HG03571 (cell line): Measurements from ENCODE around the gene ATP8A1.
A peak's percentile ranks its signal among the peaks of the same experiment; 100 is the strongest.
"Not testable (repeated sequence)": the region's sequence is repeated elsewhere in the genome, so short reads cannot be mapped to it uniquely, and the experiment has no call there.

Experiments used
- ATAC-seq: cut with Tn5 transposase; IDR thresholded peaks from one replicate; pipeline ENCODE4 v1.9.1; 2021; ENCODE audit not compliant: unreplicated experiment

ATP8A1 gene

DNA sequence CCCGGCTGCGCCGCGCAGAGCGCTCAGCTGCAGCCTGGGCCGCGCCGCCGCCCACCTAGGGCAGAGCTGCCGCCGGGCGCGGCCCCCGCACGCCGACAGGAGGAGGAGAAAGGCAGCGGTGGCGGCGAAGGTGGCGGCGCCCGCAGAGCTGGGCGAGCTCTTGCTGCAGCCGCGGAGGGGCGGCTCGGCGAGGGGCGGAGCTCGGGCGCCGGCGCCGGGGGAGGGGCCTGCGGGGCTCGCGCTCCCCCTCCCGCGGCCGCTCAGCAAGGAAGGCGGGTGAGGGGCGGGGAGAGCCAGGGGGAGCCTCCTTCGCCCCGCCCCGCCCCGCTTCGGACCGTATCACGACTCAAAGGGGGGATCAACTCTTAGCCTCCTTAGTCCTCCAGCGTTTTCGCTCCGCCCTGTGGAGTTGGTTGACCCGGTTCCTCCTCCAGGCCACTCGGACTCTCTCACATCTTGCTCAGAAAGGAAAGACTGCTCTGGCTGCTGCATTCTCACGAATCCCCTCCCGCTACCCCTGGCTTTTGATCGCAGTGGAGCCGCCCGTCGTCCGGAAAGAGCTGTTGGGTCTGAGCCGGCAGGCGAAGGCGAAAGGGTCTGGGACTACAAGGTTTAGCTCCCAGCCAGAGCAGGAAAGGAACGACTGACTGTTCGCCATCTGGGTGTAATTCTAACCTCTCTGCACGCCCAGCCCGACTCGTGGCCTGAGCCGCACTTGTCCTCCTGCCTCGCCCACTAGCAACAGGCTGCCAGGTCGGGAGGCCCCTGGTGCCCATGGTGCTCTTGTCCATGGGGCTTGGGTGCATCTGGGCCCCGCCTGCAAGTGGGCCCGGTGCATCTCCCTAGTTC lies at the start of gene ATP8A1:
TSS of gene ATP8A1 (minus strand) at position 162 of the 849 bp plus-strand sequence. CDS start 232 bp downstream, outside the sequence.
- ATAC-seq = peak; percentile 69

DNA sequence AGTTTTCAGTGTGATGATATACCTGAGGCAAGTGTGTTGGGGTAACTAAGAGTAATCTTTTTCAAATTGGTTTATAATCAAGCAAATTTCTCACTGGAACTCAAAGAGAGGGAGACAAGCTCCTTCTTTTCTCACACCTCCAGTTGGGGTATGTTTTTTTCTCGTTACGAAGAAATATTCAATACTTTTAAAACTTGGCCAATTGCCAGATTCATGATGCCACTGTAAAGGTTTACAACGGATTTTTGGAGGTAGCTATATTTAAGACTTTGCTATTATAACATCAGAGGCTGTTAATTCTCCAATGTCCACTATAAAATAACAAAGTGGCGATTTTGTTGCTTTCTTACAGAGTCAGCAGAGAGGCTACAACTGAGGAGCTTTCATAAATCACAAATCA lies 49.2 kb upstream of the ATP8A1 start:
- no peak for ATAC-seq

DNA sequence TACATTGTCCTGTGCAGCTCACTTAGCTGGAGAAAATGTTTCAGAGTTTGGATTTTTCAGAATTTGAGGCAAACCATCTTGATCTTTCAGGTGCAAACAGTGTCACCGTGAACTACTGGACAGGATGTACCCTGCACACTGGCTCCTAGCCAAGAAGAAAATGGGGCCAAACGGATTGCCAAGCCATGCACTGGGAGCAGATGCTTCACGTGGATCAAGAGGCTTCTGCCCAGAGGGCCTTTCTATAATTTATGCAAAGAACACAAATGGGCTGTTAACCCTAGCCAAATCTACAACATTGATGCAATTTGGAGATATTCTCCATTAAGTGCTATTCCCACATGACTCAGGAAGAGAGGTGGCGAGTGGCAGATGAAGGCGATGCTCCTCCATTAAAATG lies 46.9 kb upstream of the ATP8A1 start:
- ATAC-seq = no peak

DNA sequence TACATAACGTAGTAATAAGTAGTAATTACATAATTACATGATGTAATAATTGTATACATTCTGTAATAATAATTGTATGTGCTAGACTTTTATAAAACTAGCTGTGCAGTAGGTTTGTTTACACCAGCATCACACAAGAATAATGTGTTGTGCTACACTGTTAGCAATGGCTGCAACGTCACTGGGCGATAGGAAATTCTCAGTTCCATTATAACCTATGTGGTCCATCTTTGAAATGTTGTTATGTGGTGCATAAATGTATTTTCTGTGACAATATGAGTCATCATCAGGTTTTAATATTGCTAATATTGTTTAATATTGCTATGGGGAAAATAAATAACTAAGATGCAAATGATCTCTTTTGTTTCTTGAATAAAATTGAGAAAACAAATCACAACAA lies 46.0 kb upstream of the ATP8A1 start:
- no peak for ATAC-seq

DNA sequence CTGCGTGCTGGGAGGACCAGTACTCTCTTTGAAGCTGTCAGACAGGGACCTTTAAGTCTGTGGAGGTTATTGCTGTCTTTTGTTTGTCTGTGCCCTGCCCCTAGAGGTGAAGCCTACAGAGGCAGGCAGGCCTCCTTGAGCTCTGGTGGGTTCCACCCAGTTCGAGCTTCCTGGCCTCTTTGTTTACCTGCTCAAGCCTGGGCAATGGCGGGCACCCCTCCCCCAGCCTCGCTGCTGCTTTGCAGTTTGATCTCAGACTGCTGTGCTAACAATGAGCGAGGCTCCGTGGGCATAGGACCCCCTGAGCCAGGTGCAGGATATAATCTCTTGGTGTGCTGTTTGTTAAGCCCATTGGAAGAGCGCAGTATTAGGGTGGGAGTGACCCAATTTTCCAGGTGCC lies 44.9 kb upstream of the ATP8A1 start:
- ATAC-seq = not testable (repeated sequence)

DNA sequence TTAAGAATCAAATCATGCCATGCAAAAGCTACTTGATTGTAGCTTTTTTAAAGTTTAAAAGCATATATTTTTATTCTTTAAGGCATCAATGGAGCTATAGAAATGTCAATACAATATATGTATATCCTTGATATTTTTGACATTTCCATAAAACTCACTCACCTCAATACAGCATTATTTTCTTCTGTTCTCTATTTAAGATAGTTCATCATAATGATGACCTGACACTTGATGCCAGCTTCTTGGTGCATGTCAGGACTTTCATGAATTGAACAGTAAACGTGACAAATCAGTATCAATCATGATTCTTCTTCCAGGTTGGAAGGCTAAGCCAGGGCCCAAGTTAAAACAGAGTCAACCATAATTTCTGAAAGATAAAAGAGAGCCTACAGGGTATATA lies 33.6 kb upstream of the ATP8A1 start:
- no peak for ATAC-seq

DNA sequence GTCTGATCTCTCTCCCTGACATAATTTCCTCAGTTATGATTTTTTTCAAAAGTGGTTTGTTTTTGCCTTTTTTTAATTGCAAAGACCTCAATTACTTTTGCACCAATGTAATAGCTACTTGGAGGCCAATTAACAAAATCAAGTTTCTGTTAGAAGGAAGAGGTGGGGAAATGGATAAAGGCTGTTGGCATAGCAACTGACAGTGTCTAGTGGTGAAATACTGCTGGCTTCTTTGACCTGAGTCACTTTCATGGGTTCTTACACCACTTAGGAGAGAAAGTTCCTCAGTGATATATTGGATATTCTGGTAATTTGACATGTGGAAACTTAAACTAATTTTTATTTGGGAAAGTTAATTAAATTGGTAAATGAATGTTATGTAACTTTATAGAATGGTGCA lies 26.5 kb upstream of the ATP8A1 start:
- no peak for ATAC-seq

DNA sequence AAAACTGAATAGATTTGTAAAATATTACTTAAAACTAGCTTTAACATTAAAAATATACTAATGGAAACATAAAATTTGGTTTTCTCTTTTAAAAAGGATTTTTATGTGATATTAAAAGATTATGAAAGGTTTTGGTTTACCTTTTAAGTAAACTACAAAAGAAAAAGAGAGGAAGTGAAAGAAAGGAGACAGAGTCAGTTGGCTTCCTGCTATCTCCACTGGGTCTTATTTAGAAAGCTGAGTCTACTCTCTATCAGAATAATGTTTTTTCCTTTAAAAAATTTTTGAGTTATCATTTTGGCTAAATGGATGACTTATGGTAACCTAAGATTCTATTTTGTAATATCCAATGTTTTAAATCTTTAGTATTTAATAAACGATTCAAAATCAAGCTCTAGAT lies 21.6 kb upstream of the ATP8A1 start:
- no peak for ATAC-seq

DNA sequence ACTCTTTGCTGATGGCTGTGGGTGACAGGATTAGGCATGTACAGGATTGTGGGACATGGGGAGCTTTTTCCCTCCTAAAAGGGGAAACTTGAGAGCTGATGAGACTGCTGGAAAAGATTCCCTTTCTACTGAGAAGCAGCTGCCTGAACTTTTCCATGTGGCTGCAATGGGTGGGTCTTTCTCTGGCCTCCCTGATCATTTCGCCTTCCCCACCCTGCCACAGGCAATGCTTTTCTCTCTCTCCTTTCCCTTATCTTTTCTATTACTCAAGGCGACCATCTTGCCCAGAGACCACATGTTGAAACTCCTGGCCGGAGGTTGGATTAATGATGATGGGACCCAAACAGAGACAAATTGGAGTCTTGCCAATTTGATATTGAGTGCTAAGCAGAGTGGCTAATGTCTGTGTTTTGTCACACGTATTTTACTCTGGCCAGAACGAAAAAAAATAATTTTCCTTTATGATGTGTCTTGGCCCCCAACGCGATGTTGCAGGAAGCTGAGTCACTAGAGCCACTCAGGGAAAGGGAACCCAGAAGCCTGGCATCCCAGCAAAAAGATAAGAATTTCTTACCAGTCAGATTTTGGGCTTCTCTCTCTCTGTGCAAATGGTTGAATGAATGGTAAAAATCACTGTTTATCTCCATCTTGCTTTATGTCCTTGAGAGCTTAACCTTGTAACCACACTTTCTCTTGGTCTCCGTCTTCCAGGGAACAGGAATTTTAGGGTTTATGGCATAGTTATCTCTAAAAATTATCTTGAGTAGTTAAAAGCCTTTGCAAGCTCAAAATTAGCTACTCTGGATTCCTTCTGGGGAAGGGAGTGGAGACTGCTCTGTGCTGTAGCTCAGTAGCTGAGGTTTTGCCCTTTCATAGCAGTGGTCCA lies 19.4 kb upstream of the ATP8A1 start:
- ATAC-seq = no peak

DNA sequence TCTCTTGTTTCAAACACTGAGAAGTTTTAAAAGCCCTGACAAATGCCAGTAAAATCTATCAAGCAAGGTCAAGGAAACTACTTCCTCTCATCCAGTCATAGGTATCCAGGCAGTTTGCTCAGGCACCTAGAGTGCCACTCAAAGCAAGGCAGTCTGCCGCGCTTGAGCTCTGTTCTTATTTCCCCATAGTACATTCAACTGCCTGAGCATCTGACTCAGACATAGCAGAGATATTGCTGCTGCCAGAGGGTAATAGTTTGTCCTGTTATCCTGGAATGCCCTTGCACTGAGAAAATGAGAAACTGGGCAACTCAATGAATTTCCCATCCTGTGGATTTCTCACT lies 16.1 kb upstream of the ATP8A1 start:
- ATAC-seq = no peak

DNA sequence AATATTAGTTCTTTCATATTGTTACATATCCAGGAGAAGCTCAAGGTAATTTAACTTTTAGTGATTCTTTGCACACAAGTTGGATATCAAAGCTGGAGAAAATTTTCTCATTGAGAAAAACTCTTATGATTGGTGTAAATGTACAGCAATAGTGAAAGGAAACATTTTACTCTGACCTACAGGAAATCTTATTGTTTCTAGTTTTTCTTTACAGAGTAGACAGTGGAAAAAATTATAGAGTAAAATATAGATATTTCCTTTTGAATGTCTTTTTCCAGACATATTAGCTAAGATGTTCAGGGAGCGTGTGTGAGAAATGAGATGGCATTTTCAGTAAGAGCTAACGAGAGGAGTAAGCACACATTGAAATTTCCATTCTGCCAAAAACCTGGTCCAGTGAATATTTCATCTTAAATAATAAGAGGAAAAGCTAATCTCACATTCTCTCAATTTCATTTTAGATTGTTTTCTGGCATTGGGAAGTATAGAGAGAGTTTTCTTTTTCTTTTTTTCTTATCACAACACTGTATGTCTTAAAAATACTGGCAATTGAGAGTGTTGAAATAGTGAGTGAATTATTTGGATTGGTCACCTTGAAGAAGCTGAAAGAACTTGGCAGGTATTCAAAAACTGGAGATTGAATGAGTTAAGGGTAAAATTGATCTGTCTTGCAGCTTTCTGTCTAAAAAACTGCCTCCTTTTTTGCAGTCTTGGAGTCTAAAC lies 15.6 kb upstream of the ATP8A1 start:
- ATAC-seq = no peak

DNA sequence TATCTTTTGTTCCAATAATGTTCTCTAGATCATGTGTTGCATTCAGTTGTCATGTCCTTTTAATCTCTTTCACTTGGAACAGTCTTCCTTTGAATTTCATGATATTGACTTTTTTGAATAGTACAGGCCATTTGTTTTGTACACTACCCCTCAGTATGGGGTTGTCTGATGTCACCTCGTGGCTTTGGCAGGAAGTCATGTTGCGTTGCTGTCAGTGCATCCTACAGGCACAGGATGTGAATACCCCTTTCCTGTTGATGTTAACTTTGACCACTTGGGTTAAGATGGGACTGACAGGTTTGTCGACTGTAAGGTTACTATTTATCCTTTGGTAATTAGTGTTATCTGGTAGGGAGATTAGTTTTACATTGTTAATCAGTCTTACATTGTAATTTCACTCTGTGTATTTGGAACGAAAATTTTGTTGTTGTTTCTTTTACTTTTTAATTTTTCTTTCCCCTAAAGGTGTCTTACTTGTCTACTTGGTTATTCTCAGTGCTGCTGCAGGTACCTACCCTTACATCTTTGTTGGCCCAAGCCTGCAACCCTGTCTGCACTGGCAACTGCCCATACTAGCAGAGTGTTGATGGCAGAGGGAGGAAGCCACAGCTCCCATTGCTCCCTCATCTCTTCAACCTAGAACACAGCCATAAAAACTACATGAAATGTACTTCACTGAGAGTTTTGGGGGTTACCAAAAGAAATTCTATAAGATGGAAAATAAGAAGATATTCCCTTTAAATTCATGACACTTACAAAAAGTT lies 14.7 kb upstream of the ATP8A1 start:
- ATAC-seq = peak; percentile 88

DNA sequence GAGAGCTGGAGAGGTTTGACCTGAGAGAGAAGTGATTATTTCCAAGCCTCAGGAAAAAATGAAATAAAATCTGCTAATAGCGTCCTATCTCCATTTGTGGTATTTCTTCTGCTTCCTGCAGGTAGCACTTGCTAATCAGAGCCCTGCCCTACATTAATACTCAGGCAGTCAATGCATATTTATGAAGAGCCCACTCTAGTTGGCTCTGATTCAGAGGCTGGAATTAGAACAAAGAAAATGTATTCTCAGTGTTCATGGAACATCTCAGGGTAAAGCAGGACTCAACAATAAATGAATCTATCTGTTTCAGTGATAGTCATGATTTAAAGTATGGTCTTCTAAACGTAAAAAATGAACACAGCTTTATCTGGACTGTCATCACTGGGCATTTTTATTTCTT lies 1.4 kb upstream of the ATP8A1 start:
- ATAC-seq = no peak

DNA sequence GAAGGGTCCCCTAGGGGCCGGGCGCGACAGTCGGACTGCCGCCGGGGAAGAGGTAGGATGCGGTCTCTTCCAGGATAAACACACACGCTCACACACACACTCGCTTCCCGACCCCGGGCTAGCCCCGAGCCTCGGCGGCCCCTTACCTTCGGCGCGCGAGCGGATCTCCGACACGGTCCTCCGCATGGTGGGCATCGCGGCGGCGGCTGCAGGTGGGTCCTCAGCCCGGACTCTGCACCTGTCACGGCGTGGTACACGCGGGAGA lies 294 bp downstream of the ATP8A1 start:
- ATAC-seq = no peak

DNA sequence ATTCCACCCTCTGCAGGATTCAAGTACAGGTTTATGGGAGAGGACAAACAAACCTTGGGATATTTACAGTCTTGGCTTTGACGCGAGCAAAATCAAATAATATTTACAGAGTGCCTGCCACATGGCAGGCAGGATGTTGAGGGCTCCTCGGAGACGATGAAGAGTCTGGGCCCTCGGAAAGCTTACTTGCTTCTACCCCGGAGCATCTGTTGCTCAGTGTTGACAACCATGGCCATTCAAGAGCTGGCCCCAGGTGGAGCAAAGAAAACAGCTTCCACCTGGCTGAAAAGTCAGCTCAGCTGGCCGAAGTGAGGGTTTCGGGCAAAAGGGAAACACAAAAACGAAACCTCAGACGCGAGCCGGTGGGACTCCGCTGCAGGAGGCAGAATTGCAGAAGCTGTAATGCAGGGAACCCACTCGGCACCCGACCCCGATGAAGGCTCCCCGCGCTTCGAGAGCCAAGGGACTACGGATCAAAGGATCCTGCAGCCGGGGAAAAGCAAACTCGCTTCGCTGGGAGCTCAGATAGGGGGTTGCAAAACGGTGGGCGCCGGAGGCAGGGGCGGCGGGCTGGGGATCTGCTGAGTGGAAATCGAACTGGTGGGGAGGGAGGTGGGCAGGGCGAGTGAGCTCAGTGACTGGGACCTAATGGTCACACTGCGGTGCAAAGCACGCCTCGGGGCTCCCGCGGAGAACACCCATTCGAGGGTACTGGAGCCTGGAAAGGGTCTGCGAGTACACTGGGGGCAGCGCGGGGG lies 805 bp downstream of the ATP8A1 start:
- no peak for ATAC-seq

DNA sequence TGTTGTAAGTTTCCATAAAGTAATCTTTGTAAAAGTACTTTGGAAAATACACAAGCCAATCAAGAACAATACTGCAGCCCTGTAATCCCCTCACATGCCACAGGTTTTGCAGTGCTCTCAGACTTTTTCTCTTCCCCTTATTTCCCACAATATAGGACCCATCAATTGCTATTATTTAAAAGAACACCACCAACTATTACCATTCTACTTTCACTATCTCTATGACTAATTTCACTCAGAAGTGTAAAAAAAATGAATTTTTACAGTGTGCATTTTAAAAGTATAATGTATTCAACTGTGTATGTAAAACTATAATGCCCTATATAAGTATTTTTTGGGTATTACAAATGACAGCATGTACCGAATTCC lies 1.7 kb downstream of the ATP8A1 start:
- no peak for ATAC-seq

DNA sequence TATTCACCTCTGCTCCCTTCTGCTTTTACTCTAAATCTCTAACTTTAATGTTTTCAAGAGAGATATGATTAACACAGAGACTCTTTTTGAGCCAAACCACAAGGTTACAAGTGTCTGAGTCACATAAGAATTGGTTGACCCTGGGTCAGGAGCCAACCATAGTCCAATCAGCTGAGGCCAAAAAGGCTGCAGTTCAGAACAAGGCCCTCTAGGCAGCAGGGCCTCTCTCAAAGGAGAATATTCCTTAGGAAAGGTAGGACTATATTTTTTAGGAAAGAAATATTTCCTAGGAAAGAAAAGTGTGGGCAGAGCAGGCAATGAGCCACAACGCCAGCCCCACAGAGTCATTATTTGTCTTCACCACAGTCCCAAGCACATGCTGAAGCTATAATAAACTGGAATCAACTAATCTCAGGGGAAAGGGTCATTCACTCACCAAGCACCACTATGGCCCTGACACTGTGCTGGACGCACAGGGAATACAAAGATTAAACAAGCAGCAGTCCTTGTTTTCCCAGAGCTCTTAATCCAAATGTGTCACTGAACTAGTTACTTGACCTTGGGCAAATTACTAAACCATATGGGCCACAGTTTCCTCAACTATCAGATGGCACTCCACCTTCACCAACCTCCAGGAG lies 2.2 kb downstream of the ATP8A1 start:
- ATAC-seq = peak; percentile 27

DNA sequence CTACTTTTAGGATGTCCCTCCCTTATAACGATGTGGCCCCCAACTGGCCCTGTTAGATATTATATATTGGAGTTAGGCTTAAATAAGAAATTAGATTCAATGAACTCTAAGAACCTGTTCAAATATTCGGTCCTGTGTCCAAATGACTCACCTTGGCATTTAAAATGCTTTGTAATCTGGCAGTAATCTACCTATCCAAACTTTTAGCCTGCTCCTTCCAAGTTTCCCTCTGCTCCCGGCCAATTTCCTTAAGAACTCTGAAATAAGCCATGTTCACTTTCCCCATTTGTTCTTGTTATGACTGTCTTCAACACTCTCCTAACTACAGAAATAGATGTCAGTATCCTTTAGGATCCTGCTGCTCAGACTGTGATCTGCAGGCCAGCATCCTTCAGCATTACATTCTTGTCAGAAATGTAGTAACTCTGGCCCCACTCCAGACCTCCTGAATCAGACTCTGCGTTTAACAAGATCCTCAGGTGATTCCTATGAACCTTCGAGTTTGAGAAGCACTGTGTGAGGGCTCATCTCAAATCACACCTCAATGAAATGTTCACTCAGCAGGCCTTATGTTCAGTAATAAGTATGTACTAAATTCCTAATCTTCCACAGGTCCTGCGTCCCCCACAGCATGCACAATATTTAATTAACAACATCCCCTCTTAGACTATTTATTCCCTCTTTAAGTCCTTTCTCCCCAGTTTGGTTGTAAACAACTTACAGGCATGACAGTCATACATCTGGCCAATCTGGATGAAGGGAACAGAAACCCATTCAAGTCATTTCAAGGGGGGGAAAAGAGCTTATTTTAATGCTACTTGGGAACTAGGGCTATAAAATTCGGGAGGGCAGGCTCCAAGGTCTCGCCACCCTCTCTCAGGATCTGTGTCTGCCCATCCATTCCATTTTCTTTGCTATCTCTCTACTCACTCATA lies 3.0 kb downstream of the ATP8A1 start:
- ATAC-seq = no peak
